ENCODE data around the gene SEPTIN3. TPM values are rescaled to one million over a fixed set of nuclear protein-coding genes. Genes with fewer than 3 reads are reported as not detected.
A peak's percentile ranks its signal among the peaks of the same experiment; 100 is the strongest.

SEPTIN3 gene
- total RNA-seq, 5 donors from 2014 or later (not counting 1 experiment from before 2014, with no cell fraction given) = 0.10 to 0.30 (median 0.23) TPM

DNA sequence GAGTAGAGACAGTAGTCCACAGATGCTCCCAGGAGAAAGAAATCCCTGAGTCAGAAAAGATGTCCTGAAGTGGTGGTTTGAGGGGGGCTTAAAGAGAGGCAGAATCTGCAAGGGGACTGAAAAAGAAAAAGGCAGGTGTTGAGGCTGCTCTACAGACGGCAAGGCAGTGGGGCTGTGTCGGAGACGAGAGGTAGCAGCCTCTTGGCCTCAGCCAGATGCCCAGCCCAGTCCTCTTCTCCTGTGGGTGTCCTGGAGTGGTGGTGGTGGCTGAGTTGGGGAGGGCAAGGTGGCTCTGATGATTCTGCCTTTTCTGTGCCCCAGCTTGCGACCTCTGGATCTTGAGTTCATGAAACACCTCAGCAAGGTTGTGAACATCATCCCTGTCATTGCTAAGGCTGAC, 20.0 kb downstream of the SEPTIN3 start:
- CTCF ChIA-PET = no interaction called here

DNA sequence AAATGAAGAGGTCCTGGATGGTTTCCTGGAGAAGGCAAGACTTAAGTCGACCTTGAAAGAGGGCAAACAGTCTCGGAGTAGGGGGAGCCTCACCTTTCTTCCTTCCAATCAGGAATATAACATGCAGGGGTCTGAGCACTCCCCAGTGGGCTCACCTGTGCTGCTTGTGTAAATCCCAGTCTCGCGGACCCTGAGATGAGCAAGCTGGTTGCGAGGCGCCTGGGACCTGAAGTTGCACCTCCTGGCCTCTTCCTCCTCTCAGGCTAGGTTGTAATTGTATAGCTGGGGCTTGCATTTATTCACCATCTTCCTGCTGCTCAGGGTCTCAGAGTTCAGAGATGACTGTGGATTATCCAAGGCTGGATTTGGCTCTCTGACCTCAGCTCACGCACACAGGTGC, 21.9 kb downstream of the SEPTIN3 start:
- DNase-seq (no peak), ATAC-seq (replicated peaks in 1 of 4) (no peak)
- peaks cover 0 to 4% of the 10 kb centered on the region in 2 donors for H3K27me3 Mint-ChIP-seq
- H3K36me3 Mint-ChIP-seq = no peaks in the 10 kb centered on the region
- H3K27me3 ChIP-seq (replicated peaks in 1 of 2; ENCODE audit: control insufficient read depth in 2 of 2, extremely low read depth in 1 of 2, insufficient read depth in 2 of 2, low read length in 1 of 2) = peaks cover 0 to 11% of the 10 kb centered on the region in 2 experiments
- H3K27ac Mint-ChIP-seq = no peak overlapping the region
- no peaks in the 10 kb centered on the region for H3K9me3 Mint-ChIP-seq
- no peaks in the 10 kb centered on the region for H3K4me1 Mint-ChIP-seq
- no peaks in the 10 kb centered on the region for H3K4me1 ChIP-seq (ENCODE audit: control insufficient read depth in 1 of 2, extremely low read depth in 1 of 2, insufficient read depth in 2 of 2, low read length in 2 of 2)
- no peak overlapping the region for H3K4me3 Mint-ChIP-seq
- H3K4me3 ChIP-seq (ENCODE audit: control insufficient read depth in 1 of 2, extremely low read depth in 1 of 2, low read length in 1 of 2) = no peak overlapping the region
- no peaks in the 10 kb centered on the region for H3K36me3 ChIP-seq (ENCODE audit: control insufficient read depth in 2 of 2, extremely low read depth in 1 of 2, insufficient read depth in 1 of 2, low read length in 1 of 2)
- no CpG with 5 or more reads among the region's 7 CpGs for WGBS (ENCODE audit: insufficient coverage)
- H3K27ac ChIP-seq (ENCODE audit: low read length) = no peak overlapping the region
- H3K9me3 ChIP-seq = no peaks in the 10 kb centered on the region
- ChIA-PET CTCF (interaction anchor here in 1 of 2 donors (0.5 kb wide), 1 partner anchor 70 kb away, joined by 4 read pairs; no protein-coding TSS in a partner anchor), POLR2A (no interaction called here)

More for the DNA sequence above, 20.0 kb downstream of the SEPTIN3 start:
- POLR2A ChIA-PET = no interaction called here
- no peaks in the 10 kb centered on the region for H3K9me3 ChIP-seq
- H3K27ac ChIP-seq (ENCODE audit: low read length) = no peak overlapping the region
- H3K27me3 Mint-ChIP-seq = peaks cover 0 to 4% of the 10 kb centered on the region in 2 donors
- H3K4me3 ChIP-seq (ENCODE audit: control insufficient read depth in 1 of 2, extremely low read depth in 1 of 2, low read length in 1 of 2) = no peak overlapping the region
- no peaks in the 10 kb centered on the region for H3K36me3 Mint-ChIP-seq
- H3K4me3 Mint-ChIP-seq = no peak overlapping the region
- DNase-seq (no peak), ATAC-seq (replicated peaks in 1 of 4) (no peak)
- H3K27me3 ChIP-seq (replicated peaks in 1 of 2; ENCODE audit: control insufficient read depth in 2 of 2, extremely low read depth in 1 of 2, insufficient read depth in 2 of 2, low read length in 1 of 2) = peaks cover 0 to 11% of the 10 kb centered on the region in 2 experiments
- no peaks in the 10 kb centered on the region for H3K4me1 Mint-ChIP-seq
- no peak overlapping the region for H3K27ac Mint-ChIP-seq
- H3K36me3 ChIP-seq (ENCODE audit: control insufficient read depth in 2 of 2, extremely low read depth in 1 of 2, insufficient read depth in 1 of 2, low read length in 1 of 2) = no peaks in the 10 kb centered on the region
- H3K4me1 ChIP-seq (ENCODE audit: control insufficient read depth in 1 of 2, extremely low read depth in 1 of 2, insufficient read depth in 2 of 2, low read length in 2 of 2) = no peaks in the 10 kb centered on the region
- 68% methylated on average over 4 of the region's 4 CpGs for WGBS (ENCODE audit: insufficient coverage)
- H3K9me3 Mint-ChIP-seq = no peaks in the 10 kb centered on the region

DNA sequence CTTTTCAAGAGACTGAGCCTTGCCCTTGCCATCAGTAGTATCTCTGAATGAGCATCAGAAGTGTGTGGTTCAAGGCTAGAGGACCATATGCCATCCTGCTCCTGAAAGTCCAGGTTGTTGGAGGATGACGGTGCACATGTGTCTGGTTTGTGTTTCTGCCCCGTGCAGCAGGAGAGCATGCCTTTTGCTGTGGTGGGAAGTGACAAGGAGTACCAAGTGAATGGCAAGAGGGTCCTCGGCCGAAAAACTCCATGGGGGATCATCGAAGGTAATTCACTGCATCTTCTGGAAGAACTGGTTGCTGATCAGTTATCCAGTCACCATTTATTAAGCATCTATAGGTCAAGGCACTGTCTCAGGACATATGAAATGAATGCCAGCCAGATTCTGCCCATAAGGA, 23.3 kb downstream of the SEPTIN3 start:
- H3K36me3 Mint-ChIP-seq = no peaks in the 10 kb centered on the region
- ChIA-PET CTCF (no interaction called here), POLR2A (no interaction called here)
- 94% methylated on average over 3 of the region's 5 CpGs for WGBS (ENCODE audit: insufficient coverage)
- H3K4me3 ChIP-seq (ENCODE audit: control insufficient read depth in 1 of 2, extremely low read depth in 1 of 2, low read length in 1 of 2) = no peak overlapping the region
- peak in 1 of 35 experiments; percentile 3 for DNase-seq
- no peaks in the 10 kb centered on the region for H3K4me1 ChIP-seq (ENCODE audit: control insufficient read depth in 1 of 2, extremely low read depth in 1 of 2, insufficient read depth in 2 of 2, low read length in 2 of 2)
- no peak for ATAC-seq (replicated peaks in 1 of 4)
- H3K27ac ChIP-seq (ENCODE audit: low read length) = no peak overlapping the region
- peaks cover 0 to 15% of the 10 kb centered on the region in 2 experiments for H3K27me3 ChIP-seq (replicated peaks in 1 of 2; ENCODE audit: control insufficient read depth in 2 of 2, extremely low read depth in 1 of 2, insufficient read depth in 2 of 2, low read length in 1 of 2)
- H3K4me3 Mint-ChIP-seq = no peak overlapping the region
- H3K9me3 Mint-ChIP-seq = no peaks in the 10 kb centered on the region
- H3K9me3 ChIP-seq = no peaks in the 10 kb centered on the region
- no peaks in the 10 kb centered on the region for H3K36me3 ChIP-seq (ENCODE audit: control insufficient read depth in 2 of 2, extremely low read depth in 1 of 2, insufficient read depth in 1 of 2, low read length in 1 of 2)
- H3K27me3 Mint-ChIP-seq = peaks cover 0 to 4% of the 10 kb centered on the region in 2 donors
- H3K27ac Mint-ChIP-seq = no peak overlapping the region
- H3K4me1 Mint-ChIP-seq = peaks cover under 1 to 3% (median under 1%) of the 10 kb centered on the region in 3 donors

DNA sequence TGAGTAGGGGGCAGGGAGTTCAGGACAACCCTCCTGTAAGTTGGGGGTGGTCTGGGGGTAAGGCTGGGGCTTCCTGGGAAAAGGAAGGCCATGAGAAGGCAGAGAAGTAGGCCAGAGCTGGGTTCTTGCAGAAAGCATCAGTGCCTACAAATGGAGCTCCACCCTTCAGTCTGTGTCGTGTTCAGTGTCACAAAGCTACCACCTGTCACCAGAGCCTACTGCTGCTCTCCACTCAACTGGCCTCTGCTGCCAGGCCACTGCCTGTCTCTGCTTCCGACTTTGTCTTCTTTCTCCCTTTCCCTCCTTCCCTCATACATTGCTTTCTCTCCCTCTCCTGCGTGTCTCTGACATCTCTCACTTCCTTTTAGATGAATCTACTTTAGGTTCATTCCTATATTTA, 26.0 kb downstream of the SEPTIN3 start:
- no peak for ATAC-seq (replicated peaks in 1 of 4)
- Mint-ChIP-seq H3K27ac (no peak overlapping the region), H3K4me1 (peaks cover 21 to 25% (median 23%) of the 10 kb centered on the region in 3 donors), H3K9me3 (peaks cover 0 to 3% (median 3%) of the 10 kb centered on the region in 3 donors), H3K27me3 (peaks cover 0 to 4% of the 10 kb centered on the region in 2 donors), H3K4me3 (no peak overlapping the region), H3K36me3 (peaks cover 3% of the 10 kb centered on the region)
- CTCF ChIA-PET = interaction anchor here in 1 of 2 donors (0.6 kb wide), 1 partner anchor 204 kb away, joined by 3 read pairs; no protein-coding TSS in a partner anchor
- no peak for DNase-seq
- Histone ChIP-seq H3K4me3 (ENCODE audit: control insufficient read depth in 1 of 2, extremely low read depth in 1 of 2, low read length in 1 of 2) (no peak overlapping the region), H3K4me1 (ENCODE audit: control insufficient read depth in 1 of 2, extremely low read depth in 1 of 2, insufficient read depth in 2 of 2, low read length in 2 of 2) (peaks cover 2 to 23% of the 10 kb centered on the region in 2 experiments), H3K27ac (ENCODE audit: low read length) (no peak overlapping the region), H3K27me3 (replicated peaks in 1 of 2; ENCODE audit: control insufficient read depth in 2 of 2, extremely low read depth in 1 of 2, insufficient read depth in 2 of 2, low read length in 1 of 2) (peaks cover 0 to 16% of the 10 kb centered on the region in 2 experiments), H3K9me3 (no peaks in the 10 kb centered on the region), H3K36me3 (ENCODE audit: control insufficient read depth in 2 of 2, extremely low read depth in 1 of 2, insufficient read depth in 1 of 2, low read length in 1 of 2) (no peaks in the 10 kb centered on the region)
- POLR2A ChIA-PET = interaction anchor here (0.5 to 0.6 kb wide), 2 partner anchors 94 to 215 kb away, joined by 3 to 11 read pairs; no protein-coding TSS in a partner anchor
- WGBS (ENCODE audit: insufficient coverage) = 53% methylated on average over 3 of the region's 3 CpGs

DNA sequence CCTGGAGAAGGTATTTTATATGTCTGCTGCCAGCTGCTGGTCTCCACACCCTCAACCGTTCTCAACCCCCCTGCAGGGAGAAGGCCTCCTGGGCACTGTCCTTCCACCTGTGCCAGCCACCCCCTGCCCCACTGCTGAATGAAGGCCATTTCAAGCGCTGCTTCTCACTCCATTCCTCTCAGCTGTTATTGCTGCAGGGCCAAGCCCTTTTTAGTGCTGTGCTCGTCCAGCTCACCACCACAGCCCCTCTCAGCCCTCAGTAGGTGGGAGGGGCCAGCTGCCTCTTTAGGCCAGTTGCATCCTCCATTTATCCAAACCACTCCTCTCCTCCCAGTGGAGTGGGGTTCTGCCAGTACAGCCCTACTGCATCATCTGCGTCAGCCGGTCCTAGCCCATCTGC, 27.6 kb downstream of the SEPTIN3 start:
- Mint-ChIP-seq H3K36me3 (peaks cover 9% of the 10 kb centered on the region), H3K27me3 (peaks cover 0 to 4% of the 10 kb centered on the region in 2 donors), H3K27ac (peak overlapping the region in 1 of 2 donors; percentile 47), H3K9me3 (peaks cover 3 to 9% (median 8%) of the 10 kb centered on the region in 3 donors), H3K4me3 (no peak overlapping the region), H3K4me1 (peaks cover 23 to 25% (median 23%) of the 10 kb centered on the region in 3 donors)
- no peak overlapping the region for H3K27ac ChIP-seq (ENCODE audit: low read length)
- no peaks in the 10 kb centered on the region for H3K9me3 ChIP-seq
- H3K4me3 ChIP-seq (ENCODE audit: control insufficient read depth in 1 of 2, extremely low read depth in 1 of 2, low read length in 1 of 2) = no peak overlapping the region
- peaks cover 0 to 13% of the 10 kb centered on the region in 2 experiments for H3K27me3 ChIP-seq (replicated peaks in 1 of 2; ENCODE audit: control insufficient read depth in 2 of 2, extremely low read depth in 1 of 2, insufficient read depth in 2 of 2, low read length in 1 of 2)
- no peak for DNase-seq
- CTCF ChIA-PET = no interaction called here
- peaks cover 2 to 23% of the 10 kb centered on the region in 2 experiments for H3K4me1 ChIP-seq (ENCODE audit: control insufficient read depth in 1 of 2, extremely low read depth in 1 of 2, insufficient read depth in 2 of 2, low read length in 2 of 2)
- no peaks in the 10 kb centered on the region for H3K36me3 ChIP-seq (ENCODE audit: control insufficient read depth in 2 of 2, extremely low read depth in 1 of 2, insufficient read depth in 1 of 2, low read length in 1 of 2)
- no peak for ATAC-seq (replicated peaks in 1 of 4)
- WGBS (ENCODE audit: insufficient coverage) = 88% methylated on average over 5 of the region's 5 CpGs
- POLR2A ChIA-PET = no interaction called here

DNA sequence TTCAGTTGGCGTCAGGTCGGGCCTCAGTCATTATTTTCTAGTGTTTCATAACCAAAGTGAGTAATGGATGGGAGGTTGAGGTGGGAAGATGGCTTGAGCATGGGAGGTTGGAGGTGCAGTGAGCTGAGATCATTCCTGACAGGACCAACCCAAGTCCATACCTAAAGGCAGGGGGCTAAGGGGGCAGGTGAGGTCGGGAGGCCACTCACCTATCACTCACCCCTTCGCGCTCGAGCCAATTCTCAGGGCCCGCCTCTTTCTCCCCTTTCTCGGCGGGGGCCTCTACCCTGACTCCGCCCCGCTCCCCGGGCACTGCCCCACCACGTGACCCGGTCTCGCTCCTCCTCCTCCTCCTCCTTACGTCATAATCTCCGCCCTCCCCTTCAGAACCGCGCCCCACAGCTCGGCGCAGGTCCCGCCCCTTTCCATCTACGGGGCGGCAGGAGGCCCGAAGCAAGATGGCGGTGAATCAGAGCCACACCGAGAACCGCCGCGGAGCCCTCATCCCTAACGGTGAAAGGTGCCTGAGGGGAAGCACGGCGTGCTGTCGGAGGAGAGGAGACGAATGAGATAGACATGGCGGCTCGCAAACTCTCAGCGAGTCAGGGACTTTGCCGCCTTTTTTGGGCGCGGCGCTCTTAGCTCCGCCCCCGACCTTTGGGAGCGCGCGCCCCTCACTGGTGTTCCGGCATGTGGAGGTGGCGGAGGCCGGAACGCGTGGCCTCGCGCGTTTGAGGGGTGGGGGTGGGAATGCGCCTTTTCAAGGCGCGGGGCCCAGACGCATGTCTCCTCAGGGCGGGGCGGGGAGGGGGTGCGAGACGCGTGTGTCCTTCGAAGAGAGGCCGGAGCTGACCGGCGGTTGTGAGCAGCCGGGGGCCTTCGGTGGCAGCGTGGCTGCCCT, 29.4 kb downstream of the SEPTIN3 start, which contains the start of gene WBP2NL:
Gene WBP2NL (plus strand): TSS at position 428 of the 901 bp plus-strand sequence. CDS start 31 bp downstream, at position 459.
- H3K27me3 ChIP-seq (replicated peaks in 1 of 2; ENCODE audit: control insufficient read depth in 2 of 2, extremely low read depth in 1 of 2, insufficient read depth in 2 of 2, low read length in 1 of 2) = peaks cover 0 to 13% of the 10 kb centered on the region in 2 experiments
- ChIA-PET POLR2A (interaction anchor here (0.6 kb wide), 2 partner anchors 84 to 553 kb away, joined by 3 to 10 read pairs; partner anchors contain the start of gene SHISA8 (in 1 of the 2)), CTCF (no interaction called here)
- H3K27ac Mint-ChIP-seq = peak within 1 kb of the TSS; percentile 95
- peaks cover 23 to 25% (median 23%) of the 10 kb centered on the region in 3 donors for H3K4me1 Mint-ChIP-seq
- H3K4me3 Mint-ChIP-seq = peak within 1 kb of the TSS; percentile 89 to 98 (median 92)
- WGBS (ENCODE audit: insufficient coverage) = 36% methylated on average over 55 of the region's 71 CpGs
- peak; percentile 66 to 93 (median 84) for DNase-seq
- ATAC-seq (replicated peaks in 1 of 4) = peak; percentile 95 to 96 (median 96)
- H3K9me3 ChIP-seq = no peaks in the 10 kb centered on the region
- H3K27ac ChIP-seq (ENCODE audit: low read length) = peak within 1 kb of the TSS; percentile 62
- H3K36me3 Mint-ChIP-seq = peaks cover 9% of the 10 kb centered on the region
- peaks cover 2 to 23% of the 10 kb centered on the region in 2 experiments for H3K4me1 ChIP-seq (ENCODE audit: control insufficient read depth in 1 of 2, extremely low read depth in 1 of 2, insufficient read depth in 2 of 2, low read length in 2 of 2)
- H3K36me3 ChIP-seq (ENCODE audit: control insufficient read depth in 2 of 2, extremely low read depth in 1 of 2, insufficient read depth in 1 of 2, low read length in 1 of 2) = no peaks in the 10 kb centered on the region
- H3K27me3 Mint-ChIP-seq = no peaks in the 10 kb centered on the region
- H3K4me3 ChIP-seq (ENCODE audit: control insufficient read depth in 1 of 2, extremely low read depth in 1 of 2, low read length in 1 of 2) = peak within 1 kb of the TSS; percentile 67 to 74
- peaks cover 3 to 18% (median 12%) of the 10 kb centered on the region in 3 donors for H3K9me3 Mint-ChIP-seq

Measured in T-cell (primary cell).